ENCODE results near the gene TAT.
A peak's percentile ranks its signal among the peaks of the same experiment; 100 is the strongest.
"Not testable (repeated sequence)": the region's sequence is repeated elsewhere in the genome, so short reads cannot be mapped to it uniquely, and the experiment has no call there.

The TAT gene

DNA sequence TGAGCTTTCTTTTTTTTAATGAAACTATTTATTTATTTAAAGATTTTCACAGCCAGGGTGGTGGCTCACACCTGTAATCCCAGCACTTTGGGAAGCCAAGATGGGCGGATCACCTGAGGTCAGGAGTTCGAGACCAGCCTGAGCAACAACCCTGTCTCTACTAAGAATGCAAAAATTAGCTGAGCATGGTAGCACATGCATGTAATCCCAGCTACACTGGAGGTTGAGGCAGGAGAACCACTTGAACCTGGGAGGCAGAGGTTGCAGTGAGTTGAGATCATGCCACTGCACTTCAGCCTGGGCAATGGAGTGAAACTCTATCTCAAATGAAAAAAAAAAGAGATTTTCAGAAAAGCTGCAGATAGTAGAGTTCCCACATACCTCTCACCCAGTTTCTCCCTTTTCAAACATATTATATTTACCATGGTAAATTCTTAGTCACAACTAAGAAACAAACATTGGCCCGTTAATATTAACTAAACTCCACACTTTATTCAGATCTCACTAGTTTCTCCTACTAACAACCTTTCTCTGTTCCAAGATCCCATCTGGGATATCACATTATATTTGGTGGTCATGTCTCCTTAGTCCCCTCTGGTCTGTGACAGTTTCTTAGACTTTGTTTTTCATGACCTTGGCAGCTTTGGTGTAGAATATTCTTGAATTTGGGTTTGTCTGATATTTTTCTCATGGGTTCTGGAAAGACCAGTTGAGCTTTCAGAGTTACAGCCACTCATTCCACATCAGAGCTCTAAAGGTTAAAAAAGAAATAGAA, 7.8 kb upstream of the TAT start:
- DNase-seq: no peak

DNA sequence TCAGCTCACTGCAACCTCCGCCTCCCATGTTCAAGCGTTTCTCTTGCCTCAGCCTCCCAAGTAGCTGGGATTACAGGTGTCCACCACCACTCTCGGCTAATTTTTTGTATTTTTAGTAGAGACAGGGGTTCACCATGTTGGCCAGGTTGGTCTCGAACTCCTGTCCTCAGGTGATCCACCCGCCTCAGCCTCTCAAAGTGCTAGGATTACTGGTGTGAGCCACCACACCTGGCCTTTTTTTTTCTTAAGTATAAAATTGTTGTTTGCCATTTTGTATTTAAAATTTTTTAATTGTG, 5.6 kb upstream of the TAT start:
- not testable (repeated sequence) for DNase-seq

- no peak for DNase-seq
These were observed 2.2 kb downstream of the TAT start for GRCh38 chr16:71574702-71575101.

DNA sequence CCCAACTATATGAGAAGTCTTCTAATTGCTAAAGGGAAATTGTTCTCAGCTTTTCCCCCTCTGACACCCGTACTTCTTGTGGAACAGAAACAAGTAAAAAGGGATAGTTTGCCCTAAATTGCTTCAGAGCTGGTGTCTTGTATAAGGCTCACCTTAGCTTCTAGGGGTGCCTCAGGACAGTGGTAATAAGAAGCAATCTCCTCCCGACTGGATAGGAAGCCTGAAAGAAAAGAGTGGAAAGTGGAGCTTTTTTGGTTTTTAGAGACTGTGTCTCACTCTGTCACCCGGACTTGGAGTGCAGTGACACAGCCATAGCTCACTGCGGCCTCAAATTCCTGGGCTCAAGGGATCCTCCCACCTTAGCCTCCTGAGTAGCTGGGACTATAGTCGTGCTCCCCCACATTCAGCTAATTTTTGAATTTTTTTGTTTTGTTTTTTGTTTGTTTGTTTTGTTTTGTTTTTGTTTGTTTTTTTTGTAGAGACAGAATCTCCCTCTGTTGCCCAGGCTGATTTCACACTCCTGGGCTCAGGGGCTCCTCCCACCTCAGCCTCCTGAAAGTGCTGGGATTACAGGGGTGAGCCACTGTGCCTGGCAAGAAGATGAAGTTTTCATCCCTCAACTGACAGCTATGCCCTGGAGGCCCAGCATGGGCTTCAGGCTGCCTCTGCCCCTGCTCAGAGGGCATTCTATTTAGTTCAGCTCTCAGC, 3.4 kb downstream of the TAT start:
- DNase-seq: no peak

- DNase-seq: no peak
These were observed 4.3 kb downstream of the TAT start for GRCh38 chr16:71572497-71573116.

GRCh38 chr16:71570144-71570543, 6.7 kb downstream of the TAT start:
- DNase-seq: no peak

DNA sequence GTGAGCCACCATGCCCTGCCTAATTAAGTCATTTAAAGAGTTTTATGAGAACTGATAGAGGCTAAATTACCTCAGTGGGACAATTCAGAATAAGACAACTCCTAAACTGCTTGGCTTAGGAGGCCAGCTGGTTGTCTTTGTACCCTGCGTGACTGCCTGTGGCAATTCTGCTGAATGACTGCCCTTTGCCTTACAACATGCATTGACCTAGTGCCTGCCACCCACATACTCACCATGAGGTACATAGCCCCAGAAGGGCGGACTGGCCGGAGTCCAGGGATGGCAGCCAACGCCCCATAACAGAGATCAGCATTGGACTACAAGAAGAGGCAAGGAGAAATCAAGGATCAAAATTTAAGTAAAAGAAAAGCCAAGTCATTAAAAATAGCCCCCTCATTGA, 7.3 kb downstream of the TAT start:
- DNase-seq: no peak

DNA sequence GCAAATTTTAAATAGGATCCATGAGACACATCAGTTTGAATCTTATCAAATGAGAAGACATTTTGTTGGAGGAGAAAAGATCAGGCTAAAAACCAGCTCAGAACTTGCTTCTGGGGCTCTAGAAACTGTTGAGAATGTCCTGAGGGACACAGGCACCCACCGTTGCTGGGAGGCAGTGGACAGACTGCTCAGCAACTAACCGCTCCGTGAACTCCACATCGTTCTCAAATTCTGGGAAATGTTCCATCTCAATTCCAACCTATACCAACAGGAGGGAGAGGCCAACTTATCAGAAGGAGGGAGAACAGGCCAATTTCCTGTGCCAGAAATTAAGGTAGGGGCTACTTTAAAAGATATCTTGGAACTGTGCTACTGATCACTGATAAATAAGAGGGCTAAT, 8.3 kb downstream of the TAT start:
- no peak for DNase-seq

DNA sequence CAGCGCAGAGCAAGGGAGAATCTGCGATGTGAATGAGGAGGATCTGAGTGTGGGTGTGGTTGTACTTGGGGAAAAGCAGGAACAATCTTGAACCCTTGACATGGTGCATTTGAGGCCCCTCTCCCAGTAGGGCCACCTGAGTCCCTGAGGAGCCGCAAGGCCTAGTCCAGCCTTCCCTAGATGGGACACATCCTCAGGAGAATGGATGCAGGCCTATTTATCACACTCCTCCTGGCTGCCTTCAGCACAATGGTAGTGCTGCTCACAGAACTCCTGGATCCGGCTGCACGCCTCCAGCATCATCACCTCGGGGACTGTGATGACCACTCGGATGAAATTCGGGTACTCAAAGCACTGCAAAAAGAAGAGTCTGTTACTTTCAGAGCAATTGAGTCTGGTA, 9.0 kb downstream of the TAT start:
- no peak for DNase-seq

- no peak for DNase-seq
These were observed 10.8 kb downstream of the TAT start for GRCh38 chr16:71565812-71566700.

- DNase-seq: no peak
These were observed 12.4 kb downstream of the TAT start for GRCh38 chr16:71564335-71564967.

DNA sequence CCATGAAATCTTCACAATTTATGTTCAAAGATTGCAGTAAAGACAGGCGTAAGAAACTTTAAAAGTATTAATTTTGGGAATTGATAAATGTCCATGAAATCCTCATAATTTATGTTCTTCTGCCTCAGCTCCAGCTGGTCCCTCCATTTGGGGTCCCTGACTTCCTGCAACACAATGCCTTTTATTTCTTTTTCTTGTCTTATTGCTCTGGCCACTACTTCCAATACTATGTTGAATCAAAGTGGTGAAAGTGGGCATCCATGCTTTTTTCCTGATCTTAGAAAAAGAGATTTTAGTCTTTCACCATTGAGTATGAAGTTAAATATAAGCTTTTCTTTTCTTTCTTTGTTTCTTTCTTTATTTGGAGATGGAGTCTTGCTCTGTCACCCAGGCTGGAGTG, 14.3 kb downstream of the TAT start:
- DNase-seq: no peak

GRCh38 chr16:71561886-71562285, 15.0 kb downstream of the TAT start:
- not testable (repeated sequence) for DNase-seq

GRCh38 chr16:71559855-71560254, 17.0 kb downstream of the TAT start:
- no peak for DNase-seq

DNA sequence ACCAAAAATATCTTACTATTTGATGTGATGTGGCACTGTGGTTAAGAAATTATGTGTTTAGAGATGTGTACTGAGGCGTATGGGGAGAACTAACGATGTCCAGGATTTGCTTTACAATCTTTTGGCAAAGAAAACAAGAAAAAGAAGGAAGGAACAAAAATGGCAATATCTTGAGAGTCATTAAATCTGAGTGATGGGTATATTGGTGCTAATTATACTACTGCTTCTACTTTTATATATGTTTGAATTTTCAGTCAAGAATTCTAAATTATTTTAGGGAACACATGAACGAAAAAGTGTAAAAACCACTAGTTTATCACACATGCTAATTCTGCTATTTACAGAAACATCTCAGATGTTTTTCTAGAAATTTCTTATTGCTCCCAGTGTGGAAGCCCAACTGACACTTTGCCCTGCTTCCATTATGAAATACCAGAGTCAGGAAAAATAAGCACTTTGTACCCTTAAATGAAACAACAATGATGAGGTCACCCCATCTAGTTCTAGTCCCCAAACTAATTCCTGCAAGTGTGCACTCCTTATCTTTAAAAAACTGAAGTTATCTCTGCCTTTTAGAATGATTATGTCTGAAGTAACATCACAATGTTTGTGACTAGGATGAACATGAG, 18.8 kb downstream of the TAT start:
- no peak for DNase-seq

- no peak for DNase-seq
These were observed 19.6 kb downstream of the TAT start for GRCh38 chr16:71557299-71557698.

DNA sequence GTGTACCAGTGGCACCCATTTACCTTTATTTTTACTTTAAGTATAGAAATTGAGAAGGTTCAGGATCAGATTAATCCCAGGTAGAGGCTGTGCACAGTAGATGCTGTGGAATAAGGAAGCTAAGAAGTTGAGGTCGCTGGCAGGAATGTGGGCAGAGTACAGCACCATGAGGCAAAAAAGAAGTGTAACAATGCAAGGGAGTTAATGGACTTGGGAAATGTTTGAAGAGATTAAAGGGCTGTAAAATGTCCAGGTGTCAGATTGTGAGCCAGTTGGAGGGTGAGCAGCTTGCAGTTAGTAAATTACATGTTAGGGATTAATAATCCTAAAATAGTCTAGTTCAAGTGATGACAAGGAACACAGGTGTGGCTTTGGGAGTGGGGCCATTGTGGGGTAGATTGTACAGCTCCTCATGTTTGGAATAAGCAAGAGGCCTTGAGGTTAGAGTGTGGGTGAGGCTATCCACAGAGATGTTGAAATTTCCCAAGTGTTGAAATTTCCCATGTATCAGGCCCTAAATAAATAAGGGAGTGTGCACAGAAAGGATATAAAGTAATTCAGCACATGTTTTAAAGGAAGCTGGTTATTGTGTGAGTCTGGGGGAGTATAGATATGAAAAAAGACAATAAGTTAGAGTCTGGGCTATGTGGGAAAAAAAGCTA, 21.5 kb downstream of the TAT start:
- DNase-seq: no peak

- no peak for DNase-seq
These were observed 24.0 kb downstream of the TAT start for GRCh38 chr16:71552698-71553503.

DNA sequence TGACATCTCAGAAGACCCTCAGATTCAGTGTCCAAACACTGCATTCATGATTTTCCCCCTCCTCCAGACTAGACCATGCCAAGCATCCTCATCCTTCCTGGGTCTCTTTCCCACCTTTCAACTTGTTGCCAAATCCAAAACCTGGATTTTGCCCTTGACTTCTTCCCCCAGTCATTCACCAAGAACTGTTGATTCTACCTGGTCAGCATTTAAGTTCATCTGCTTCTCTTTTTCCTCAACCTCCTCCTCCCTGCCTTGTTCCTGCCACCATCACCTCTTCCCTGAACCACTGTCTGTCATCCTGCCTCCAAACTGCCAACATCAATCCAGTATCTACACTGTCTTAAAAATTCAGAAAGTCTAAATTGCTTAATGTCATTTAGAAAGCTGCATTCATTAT, 29.7 kb downstream of the TAT start:
- DNase-seq: no peak

GRCh38 chr16:71542377-71542776, 34.5 kb downstream of the TAT start:
- DNase-seq: peak; percentile 20

DNA sequence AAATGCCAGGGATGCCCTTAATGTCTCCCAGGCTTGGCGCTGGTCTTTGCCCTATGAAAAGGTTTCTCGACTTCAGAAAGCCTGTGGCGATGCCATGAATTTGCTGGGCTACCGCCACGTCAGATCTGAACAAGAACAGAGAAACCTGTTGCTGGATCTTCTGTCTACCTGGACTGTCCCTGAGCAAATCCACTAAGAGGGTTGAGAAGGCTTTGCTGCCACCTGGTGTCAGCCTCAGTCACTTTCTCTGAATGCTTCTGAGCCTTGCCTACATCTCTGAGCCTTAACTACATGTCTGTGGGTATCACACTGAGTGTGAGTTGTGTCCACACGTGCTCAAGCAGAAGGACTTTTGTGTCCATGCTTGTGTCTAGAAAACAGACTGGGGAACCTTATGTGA, 39.2 kb downstream of the TAT start:
- DNase-seq: no peak
